ENCODE measurements around the gene MED1. TPM values are rescaled to one million over a fixed set of nuclear protein-coding genes. Genes with fewer than 3 reads are reported as not detected.

The MED1 gene
- polyA plus RNA-seq, 4 donors, result 4.5 to 27.5 (median 10.0) TPM

DNA sequence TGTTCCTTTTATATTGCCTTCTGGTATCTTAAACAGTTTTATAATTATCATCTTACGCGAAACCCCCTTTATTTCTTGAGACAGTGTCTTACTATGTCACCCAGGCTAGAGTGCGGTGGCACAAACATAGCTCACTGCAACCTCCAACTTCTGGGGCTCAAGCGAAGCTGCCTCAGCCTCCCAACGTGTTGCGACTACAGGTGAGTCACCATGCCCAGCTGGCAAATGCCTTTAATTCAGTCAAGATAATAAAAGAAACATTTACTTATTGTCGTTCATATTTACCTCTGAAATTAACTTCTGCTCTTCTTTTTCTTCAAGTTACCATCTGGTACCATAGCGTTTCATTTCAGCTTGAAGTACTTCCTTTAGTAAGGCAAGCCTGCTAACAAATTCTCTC is 93.6 kb downstream of the MED1 start:
- peak in 1 of 2 donors; percentile 65 for DNase-seq
- no peak for FAIRE-seq
- peaks cover 0 to 5% (median 0%) of the 10 kb centered on the region in 3 donors for H3K36me3 ChIP-seq (ENCODE audit: control insufficient read depth in 3 of 3, insufficient read depth in 2 of 3, low read depth in 1 of 3, low read length in 3 of 3)
- peaks cover 0 to 5% (median 0%) of the 10 kb centered on the region in 3 donors for H3K4me1 ChIP-seq (ENCODE audit: control insufficient read depth in 3 of 3, insufficient read depth in 2 of 3, low read depth in 1 of 3, low read length in 2 of 3)
- H3K27ac ChIP-seq (ENCODE audit: low read depth in 1 of 3, low read length in 2 of 3), result peak overlapping the region; percentile 58 to 72 (median 61)
- WGBS, 3 donors, result 24 to 66% (median 57%) methylated on average over 8 of the region's 8 CpGs
- no peak overlapping the region for H3K4me3 ChIP-seq (ENCODE audit: low read depth in 1 of 3, low read length in 3 of 3)
- no peaks in the 10 kb centered on the region for H3K9me3 ChIP-seq (ENCODE audit: control insufficient read depth in 2 of 2, insufficient read depth in 1 of 2, low read depth in 1 of 2, low read length in 1 of 2)
- no peaks in the 10 kb centered on the region for H3K27me3 ChIP-seq (ENCODE audit: control insufficient read depth in 3 of 3, insufficient read depth in 3 of 3, low read length in 3 of 3)

Other genes starting within 250 kb of the MED1 start
- gene STAC2, start 225.3 kb downstream of the MED1 start, polyA plus RNA-seq, result under 1 TPM in 2 of 4 donors, not detected in 2; 0.31 to 0.64 TPM
- gene FBXL20, start 49.6 kb downstream of the MED1 start, polyA plus RNA-seq, result 10 to 100 TPM in 1 of 4 donors, 1 to 10 TPM in 3; 1.9 to 10.4 (median 3.0) TPM
- 10 to 100 TPM in 2 of 4 donors, 1 to 10 TPM in 2; 6.2 to 47.4 (median 11.3) TPM for gene CDK12, start 10.2 kb upstream of the MED1 start, polyA plus RNA-seq
- under 1 TPM in 3 of 4 donors, not detected in 1; 0.03 to 0.27 (median 0.04) TPM for gene NEUROD2, start 156.7 kb upstream of the MED1 start, polyA plus RNA-seq
- 100 to 1,000 TPM in 1 of 4 donors, 10 to 100 TPM in 3; 37.5 to 266 (median 45.8) TPM for gene PPP1R1B, start 175.7 kb upstream of the MED1 start, polyA plus RNA-seq
- gene STARD3, start 185.9 kb upstream of the MED1 start, polyA plus RNA-seq, result 10 to 100 TPM; 56.0 to 80.2 (median 67.6) TPM
- 10 to 100 TPM in 1 of 4 donors, 1 to 10 TPM in 2, under 1 TPM in 1; 0.85 to 27.6 (median 3.8) TPM for gene TCAP, start 214.1 kb upstream of the MED1 start, polyA plus RNA-seq
- gene PNMT, start 217.2 kb upstream of the MED1 start, polyA plus RNA-seq, result 1 to 10 TPM; 1.4 to 7.8 (median 4.9) TPM
- 10 to 100 TPM; 20.6 to 41.1 (median 28.6) TPM for gene PGAP3, start 236.8 kb upstream of the MED1 start, polyA plus RNA-seq
- gene ERBB2, start 248.8 kb upstream of the MED1 start, polyA plus RNA-seq, result 100 to 1,000 TPM in 1 of 4 donors, 10 to 100 TPM in 3; 43.0 to 208 (median 69.7) TPM